Pancreas (tissue), 10 donors: ENCODE data around the gene SPEM1. TPM values are rescaled to one million over a fixed set of nuclear protein-coding genes. Genes with fewer than 3 reads are reported as not detected.
A peak's percentile ranks its signal among the peaks of the same experiment; 100 is the strongest.

ENCODE experiments used
- ATAC-seq, 4 donors: fragments of 200-7000 bp; cut with Tn5 transposase; one replicate each; pipeline versions ENCODE4 v1.8.0 to v1.9.1; 2020; ENCODE audit warnings: mild to moderate bottlenecking in 4 of 4, moderate library complexity in 4 of 4
- DNase-seq, 6 donors: peaks; one replicate each; pipeline ENCODE4 v3.0.0-alpha.2; 2020
- FAIRE-seq: peaks from 2 replicates; lab custom pipeline; 2012; peaks lifted over from hg19 to GRCh38; lab: Jason Lieb, UNC
- H3K27ac ChIP-seq, 4 donors: fragments of 200-600 bp; sonication (generic); 1 replicate in 3 of 4; 2 replicates in 1 of 4; pipeline versions ENCODE4 v1.5.0 to v1.8.0; 2020
- H3K27me3 ChIP-seq, 4 donors: fragments of 200-600 bp; one replicate each; pipeline ENCODE4 v1.8.0; 2021
- H3K36me3 ChIP-seq, 3 donors: fragments of 200-600 bp; sonication (generic) in 1 of 3; one replicate each; pipeline versions ENCODE4 v1.5.0 to v1.8.0; 2020 to 2021
- H3K4me1 ChIP-seq, 3 donors: fragments of 200-600 bp; one replicate each; pipeline ENCODE4 v1.8.0; 2021
- H3K4me3 ChIP-seq, 4 donors: fragments of 200-600 bp; sonication (generic) in 2 of 4; one replicate each; pipeline versions ENCODE4 v1.5.0 to v1.8.0; 2020 to 2021
- H3K9me3 ChIP-seq, 4 donors: fragments of 200-600 bp; one replicate each; pipeline ENCODE4 v1.8.0; 2021
- CTCF ChIP-seq, 4 donors: fragments of 200-600 bp; sonication (generic) in 3 of 4; IDR thresholded peaks; one replicate each; pipeline versions ENCODE4 v1.5.0 to v1.8.0; 2021; ENCODE audit warnings: antibody characterized with exemption in 4 of 4
- WGBS, 2 donors: extraction: QIAGEN DNeasy Blood & Tissue Kit; methylation state at CpG; one replicate each; pipeline ENCODE4 v1.1.7; 2013; 5-methylcytosine and 5-hydroxymethylcytosine counted together
- intact Hi-C, 3 donors: fragments of 100-400 bp; cut with DNase I; formaldehyde crosslinking; loops; one replicate each; pipeline versions ENCODE4 v1.11.1 to v1.14.2; 2022
- polyA plus RNA-seq, 2 donors: library from polyadenylated mRNA; stranded (reverse); fragments of 200-250 nt; gene quantifications; one replicate each; pipeline ENCODE4 v1.2.3, GENCODE V29; 2013
- total RNA-seq, 6 donors: library from RNA; stranded (reverse); fragmentation: NEBNext Ultra II Directional in 4 of 6; extraction: Animal tissue kit (Norgen Biotek cat#: 25700) in 4 of 6; gene quantifications; one replicate each; pipeline versions ENCODE4 v1.2.1 to v1.2.4, GENCODE V29; 2021 to 2023
- donor health status: healthy with polysubstance abuse.
- donor health status: DM: no; HTN: no; CAD: no; lungs with moderate emphysema.
- donor health status: DM: no; HTN: no; CAD: no.
- donor health status: control.
- donor health status: control.
- donor health status: Bipolar disorder and iron deficiency.
- donor health status: DM: yes; HTN: yes; CAD: no.
- donor health status: DM: no; HTN: no; CAD: no.
- donor health status: DM: no; HTN: no; CAD: no.
- donor health status: DM: yes; HTN: yes; CAD: no.

The SPEM1 gene
- total and polyA plus RNA-seq, 8 donors, result not detected

GRCh38 chr17:7441266-7441665, 21.1 kb downstream of the SPEM1 start:
- Histone ChIP-seq H3K4me1 (peaks cover 5 to 23% (median 10%) of the 10 kb centered on the region in 3 donors), H3K27ac (no peak overlapping the region), H3K9me3 (no peaks in the 10 kb centered on the region), H3K36me3 (no peaks in the 10 kb centered on the region), H3K27me3 (no peaks in the 10 kb centered on the region), H3K4me3 (no peak overlapping the region)
- intact Hi-C loops, result loop anchor here in 2 of 3 donors (5.0 kb wide), 1 partner anchor 36 kb away; the partner anchor contains the start of gene ZBTB4 (in 2 of the 2)
- FAIRE-seq (no peak), DNase-seq (no peak), ATAC-seq (no peak)
- TF ChIP-seq CTCF (IDR thresholded peaks at IDR 0.05), result no peak
- WGBS, 2 donors, result 81 to 85% methylated on average over 7 of the region's 7 CpGs

GRCh38 chr17:7442142-7442541, 22.0 kb downstream of the SPEM1 start:
- Histone ChIP-seq H3K27me3 (no peaks in the 10 kb centered on the region), H3K27ac (no peak overlapping the region), H3K9me3 (no peaks in the 10 kb centered on the region), H3K36me3 (no peaks in the 10 kb centered on the region), H3K4me3 (no peak overlapping the region), H3K4me1 (peaks cover 5 to 22% (median 5%) of the 10 kb centered on the region in 3 donors)
- no peak for ATAC-seq
- DNase-seq, result no peak
- TF ChIP-seq CTCF (IDR thresholded peaks at IDR 0.05), result no peak
- intact Hi-C loops, result loop anchor here in 2 of 3 donors (5.0 kb wide), 1 partner anchor 35 kb away; the partner anchor contains the start of gene ZBTB4 (in 2 of the 2)
- no peak for FAIRE-seq
- 86 to 88% methylated on average over 2 of the region's 2 CpGs for WGBS, 2 donors

GRCh38 chr17:7443499-7444485, 23.7 kb downstream of the SPEM1 start:
- Histone ChIP-seq H3K36me3 (no peaks in the 10 kb centered on the region), H3K4me3 (no peak overlapping the region), H3K27me3 (no peaks in the 10 kb centered on the region), H3K4me1 (peaks cover 5 to 17% (median 5%) of the 10 kb centered on the region in 3 donors), H3K27ac (no peak overlapping the region), H3K9me3 (no peaks in the 10 kb centered on the region)
- TF ChIP-seq CTCF (IDR thresholded peaks at IDR 0.05), result no peak
- intact Hi-C loops, result loop anchor here in 2 of 3 donors (5.0 kb wide), 1 partner anchor 34 kb away; the partner anchor contains the start of gene ZBTB4 (in 2 of the 2)
- DNase-seq (no peak), FAIRE-seq (no peak), ATAC-seq (no peak)
- WGBS, 2 donors, result 85% methylated on average over 7 of the region's 7 CpGs

GRCh38 chr17:7444682-7445618, 24.8 kb downstream of the SPEM1 start, which contains the start of gene CHRNB1:
Gene CHRNB1 (plus strand): TSS chr17:7445061. CDS start chr17:7445128, 67 bp downstream.
- TF ChIP-seq CTCF (IDR thresholded peaks at IDR 0.05), result no peak
- peak; percentile 80 to 94 (median 88) for DNase-seq
- Histone ChIP-seq H3K9me3 (no peaks in the 10 kb centered on the region), H3K27me3 (no peaks in the 10 kb centered on the region), H3K4me1 (peaks cover 0 to 11% (median 0%) of the 10 kb centered on the region in 3 donors), H3K4me3 (peak within 1 kb of the TSS; percentile 18 to 63 (median 58)), H3K27ac (peak within 1 kb of the TSS; percentile 22 to 64 (median 42)), H3K36me3 (no peaks in the 10 kb centered on the region)
- 4 to 6% methylated on average over 49 to 51 of the region's 51 CpGs for WGBS, 2 donors
- intact Hi-C loops, result loop anchor here in 2 of 3 donors (5.0 kb wide), 1 partner anchor 32 kb away; the partner anchor contains the start of gene ZBTB4 (in 2 of the 2)
- peak; percentile 92 to 96 (median 94) for ATAC-seq
- no peak for FAIRE-seq
